ENCODE results near the gene CPLX4.

The CPLX4 gene

GRCh38 chr18:59344996-59345395 is 26.5 kb upstream of the CPLX4 start:
- DNase-seq (ENCODE audit: low read depth, low spot score): no peak
- Histone ChIP-seq H3K27me3 (ENCODE audit: control insufficient read depth, insufficient read depth, low read length) (no peaks in the 10 kb centered on the region), H3K36me3 (ENCODE audit: control insufficient read depth, insufficient read depth, low read length) (peaks cover 11% of the 10 kb centered on the region; the same call in 1 of the 2 replicates), H3K4me3 (ENCODE audit: low read length) (no peak overlapping the region), H3K27ac (ENCODE audit: low read length) (no peak overlapping the region), H3K4me1 (ENCODE audit: control insufficient read depth, insufficient read depth, low read length) (no peaks in the 10 kb centered on the region), H3K9me3 (ENCODE audit: control insufficient read depth, insufficient read depth, low read length) (no peaks in the 10 kb centered on the region)
- WGBS (ENCODE audit: insufficient coverage, insufficient read length): no CpG with 5 or more reads among the region's 1 CpG

- DNase-seq (ENCODE audit: low read depth, low spot score): no peak
- H3K4me1 ChIP-seq (ENCODE audit: control insufficient read depth, insufficient read depth, low read length): no peaks in the 10 kb centered on the region
- no peak overlapping the region for H3K4me3 ChIP-seq (ENCODE audit: low read length)
- H3K27ac ChIP-seq (ENCODE audit: low read length): no peak overlapping the region
- no peaks in the 10 kb centered on the region for H3K9me3 ChIP-seq (ENCODE audit: control insufficient read depth, insufficient read depth, low read length)
- WGBS (ENCODE audit: insufficient coverage, insufficient read length): no CpG with 5 or more reads among the region's 2 CpGs
- H3K27me3 ChIP-seq (ENCODE audit: control insufficient read depth, insufficient read depth, low read length): no peaks in the 10 kb centered on the region
- peaks cover 11% of the 10 kb centered on the region; the same call in 1 of the 2 replicates for H3K36me3 ChIP-seq (ENCODE audit: control insufficient read depth, insufficient read depth, low read length)
Measured at GRCh38 chr18:59343926-59344325, 25.5 kb upstream of the CPLX4 start.

GRCh38 chr18:59340817-59341216 is 22.4 kb upstream of the CPLX4 start:
- Histone ChIP-seq H3K4me1 (ENCODE audit: control insufficient read depth, insufficient read depth, low read length) (no peaks in the 10 kb centered on the region), H3K9me3 (ENCODE audit: control insufficient read depth, insufficient read depth, low read length) (no peaks in the 10 kb centered on the region), H3K27ac (ENCODE audit: low read length) (no peak overlapping the region), H3K36me3 (ENCODE audit: control insufficient read depth, insufficient read depth, low read length) (peaks cover 9% of the 10 kb centered on the region; the same call in 1 of the 2 replicates), H3K4me3 (ENCODE audit: low read length) (no peak overlapping the region), H3K27me3 (ENCODE audit: control insufficient read depth, insufficient read depth, low read length) (no peaks in the 10 kb centered on the region)
- DNase-seq (ENCODE audit: low read depth, low spot score): no peak

GRCh38 chr18:59340312-59340711 is 21.9 kb upstream of the CPLX4 start:
- Histone ChIP-seq H3K36me3 (ENCODE audit: control insufficient read depth, insufficient read depth, low read length) (peaks cover 5% of the 10 kb centered on the region; the same call in 1 of the 2 replicates), H3K27ac (ENCODE audit: low read length) (no peak overlapping the region), H3K4me3 (ENCODE audit: low read length) (no peak overlapping the region), H3K9me3 (ENCODE audit: control insufficient read depth, insufficient read depth, low read length) (no peaks in the 10 kb centered on the region), H3K27me3 (ENCODE audit: control insufficient read depth, insufficient read depth, low read length) (no peaks in the 10 kb centered on the region), H3K4me1 (ENCODE audit: control insufficient read depth, insufficient read depth, low read length) (no peaks in the 10 kb centered on the region)
- no CpG with 5 or more reads among the region's 2 CpGs for WGBS (ENCODE audit: insufficient coverage, insufficient read length)
- no peak for DNase-seq (ENCODE audit: low read depth, low spot score)

- WGBS (ENCODE audit: insufficient coverage, insufficient read length): no CpG with 5 or more reads among the region's 3 CpGs
- Histone ChIP-seq H3K27ac (ENCODE audit: low read length) (no peak overlapping the region), H3K27me3 (ENCODE audit: control insufficient read depth, insufficient read depth, low read length) (no peaks in the 10 kb centered on the region; the same call in 1 of the 2 replicates), H3K4me3 (ENCODE audit: low read length) (no peak overlapping the region), H3K4me1 (ENCODE audit: control insufficient read depth, insufficient read depth, low read length) (no peaks in the 10 kb centered on the region), H3K9me3 (ENCODE audit: control insufficient read depth, insufficient read depth, low read length) (no peaks in the 10 kb centered on the region), H3K36me3 (ENCODE audit: control insufficient read depth, insufficient read depth, low read length) (peaks cover 3% of the 10 kb centered on the region; the same call in 1 of the 2 replicates)
- no peak for DNase-seq (ENCODE audit: low read depth, low spot score)
Measured at GRCh38 chr18:59332986-59333385, 14.5 kb upstream of the CPLX4 start.

- DNase-seq (ENCODE audit: low read depth, low spot score): no peak
- Histone ChIP-seq H3K27ac (ENCODE audit: low read length) (no peak overlapping the region), H3K4me1 (ENCODE audit: control insufficient read depth, insufficient read depth, low read length) (no peaks in the 10 kb centered on the region), H3K9me3 (ENCODE audit: control insufficient read depth, insufficient read depth, low read length) (no peaks in the 10 kb centered on the region), H3K27me3 (ENCODE audit: control insufficient read depth, insufficient read depth, low read length) (no peaks in the 10 kb centered on the region; the same call in 1 of the 2 replicates), H3K4me3 (ENCODE audit: low read length) (no peak overlapping the region), H3K36me3 (ENCODE audit: control insufficient read depth, insufficient read depth, low read length) (peaks cover 5% of the 10 kb centered on the region; the same call in 1 of the 2 replicates)
- WGBS (ENCODE audit: insufficient coverage, insufficient read length): no CpG with 5 or more reads among the region's 2 CpGs
Measured at GRCh38 chr18:59328683-59329082, 10.2 kb upstream of the CPLX4 start.

- peaks cover 2% of the 10 kb centered on the region; the same call in 1 of the 2 replicates for H3K36me3 ChIP-seq (ENCODE audit: control insufficient read depth, insufficient read depth, low read length)
- no peaks in the 10 kb centered on the region; the same call in 1 of the 2 replicates for H3K27me3 ChIP-seq (ENCODE audit: control insufficient read depth, insufficient read depth, low read length)
- no CpG with 5 or more reads among the region's 1 CpG for WGBS (ENCODE audit: insufficient coverage, insufficient read length)
Measured at GRCh38 chr18:59325965-59326364, 7.5 kb upstream of the CPLX4 start.

GRCh38 chr18:59324623-59324971 is 6.1 kb upstream of the CPLX4 start:
- Histone ChIP-seq H3K27ac (ENCODE audit: low read length) (no peak overlapping the region), H3K36me3 (ENCODE audit: control insufficient read depth, insufficient read depth, low read length) (peaks cover 2% of the 10 kb centered on the region; the same call in 1 of the 2 replicates), H3K4me1 (ENCODE audit: control insufficient read depth, insufficient read depth, low read length) (no peaks in the 10 kb centered on the region), H3K4me3 (ENCODE audit: low read length) (no peak overlapping the region), H3K27me3 (ENCODE audit: control insufficient read depth, insufficient read depth, low read length) (no peaks in the 10 kb centered on the region; the same call in 1 of the 2 replicates), H3K9me3 (ENCODE audit: control insufficient read depth, insufficient read depth, low read length) (no peaks in the 10 kb centered on the region)
- DNase-seq (ENCODE audit: low read depth, low spot score): no peak
- no CpG with 5 or more reads among the region's 4 CpGs for WGBS (ENCODE audit: insufficient coverage, insufficient read length)

More at GRCh38 chr18:59325965-59326364, 7.5 kb upstream of the CPLX4 start:
- no peak overlapping the region for H3K4me3 ChIP-seq (ENCODE audit: low read length)
- no peak for DNase-seq (ENCODE audit: low read depth, low spot score)
- no peak overlapping the region for H3K27ac ChIP-seq (ENCODE audit: low read length)
- no peaks in the 10 kb centered on the region for H3K4me1 ChIP-seq (ENCODE audit: control insufficient read depth, insufficient read depth, low read length)
- H3K9me3 ChIP-seq (ENCODE audit: control insufficient read depth, insufficient read depth, low read length): no peaks in the 10 kb centered on the region

- no peak overlapping the region for H3K27ac ChIP-seq (ENCODE audit: low read length)
- H3K9me3 ChIP-seq (ENCODE audit: control insufficient read depth, insufficient read depth, low read length): no peaks in the 10 kb centered on the region
- no peaks in the 10 kb centered on the region; the same call in 1 of the 2 replicates for H3K27me3 ChIP-seq (ENCODE audit: control insufficient read depth, insufficient read depth, low read length)
- no peak for DNase-seq (ENCODE audit: low read depth, low spot score)
- H3K4me3 ChIP-seq (ENCODE audit: low read length): no peak overlapping the region
- no peaks in the 10 kb centered on the region for H3K4me1 ChIP-seq (ENCODE audit: control insufficient read depth, insufficient read depth, low read length)
- peaks cover 2% of the 10 kb centered on the region; the same call in 1 of the 2 replicates for H3K36me3 ChIP-seq (ENCODE audit: control insufficient read depth, insufficient read depth, low read length)
- WGBS (ENCODE audit: insufficient coverage, insufficient read length): no CpG with 5 or more reads among the region's 7 CpGs
Measured at GRCh38 chr18:59323931-59324622, 5.6 kb upstream of the CPLX4 start.

- no peaks in the 10 kb centered on the region for H3K27me3 ChIP-seq (ENCODE audit: control insufficient read depth, insufficient read depth, low read length)
- H3K4me1 ChIP-seq (ENCODE audit: control insufficient read depth, insufficient read depth, low read length): no peaks in the 10 kb centered on the region
- no peaks in the 10 kb centered on the region for H3K9me3 ChIP-seq (ENCODE audit: control insufficient read depth, insufficient read depth, low read length)
- DNase-seq (ENCODE audit: low read depth, low spot score): no peak
- H3K4me3 ChIP-seq (ENCODE audit: low read length): no peak overlapping the region
- no peak overlapping the region for H3K27ac ChIP-seq (ENCODE audit: low read length)
- H3K36me3 ChIP-seq (ENCODE audit: control insufficient read depth, insufficient read depth, low read length): no peaks in the 10 kb centered on the region
- WGBS (ENCODE audit: insufficient coverage, insufficient read length): no CpG with 5 or more reads among the region's 7 CpGs
Measured at GRCh38 chr18:59311631-59312030, 6.8 kb downstream of the CPLX4 start.

GRCh38 chr18:59308938-59309260 is 9.6 kb downstream of the CPLX4 start:
- H3K27me3 ChIP-seq (ENCODE audit: control insufficient read depth, insufficient read depth, low read length): no peaks in the 10 kb centered on the region
- no peaks in the 10 kb centered on the region for H3K9me3 ChIP-seq (ENCODE audit: control insufficient read depth, insufficient read depth, low read length)
- DNase-seq (ENCODE audit: low read depth, low spot score): no peak
- no peaks in the 10 kb centered on the region for H3K36me3 ChIP-seq (ENCODE audit: control insufficient read depth, insufficient read depth, low read length)
- H3K4me3 ChIP-seq (ENCODE audit: low read length): no peak overlapping the region; the same call in 1 of the 2 replicates
- no peak overlapping the region for H3K27ac ChIP-seq (ENCODE audit: low read length)
- no CpG with 5 or more reads among the region's 5 CpGs for WGBS (ENCODE audit: insufficient coverage, insufficient read length)
- H3K4me1 ChIP-seq (ENCODE audit: control insufficient read depth, insufficient read depth, low read length): no peaks in the 10 kb centered on the region

Data from iPS DF 6.9 (cell line).